ENCODE results near the gene NSMCE3. TPM values are rescaled to one million over a fixed set of nuclear protein-coding genes. Genes with fewer than 3 reads are reported as not detected.

The NSMCE3 gene
- total and polyA plus RNA-seq, 9 of the 15 experiments (the other 6 are each of a cell fraction or from before 2014, with no cell fraction given), result 0.92 to 8.4 (median 5.4) TPM

GRCh38 chr15:29222129-29222853 is 47.3 kb downstream of the NSMCE3 start (continued):
- no peak for TF ChIP-seq ZNF609 (CRISPR knock-in tag; IDR thresholded peaks at IDR 0.05; ENCODE audit: borderline replicate concordance)
- no peak for TF ChIP-seq STAG1 (CRISPR knock-in tag; IDR thresholded peaks at IDR 0.05; ENCODE audit: borderline replicate concordance)
- no peak for TF ChIP-seq BCL6 (CRISPR knock-in tag; IDR thresholded peaks at IDR 0.05)
- no peak for TF ChIP-seq CXXC5 (CRISPR knock-in tag; IDR thresholded peaks at IDR 0.05)
- TF ChIP-seq NCOR1 (IDR thresholded peaks at IDR 0.05), result no peak
- no peak for TF ChIP-seq ZNF740 (CRISPR knock-in tag; IDR thresholded peaks at IDR 0.05)
- TF ChIP-seq ZNF740 (tag; IDR thresholded peaks at IDR 0.05), result no peak
- no peak for TF ChIP-seq BACH1 (tag; IDR thresholded peaks at IDR 0.05)
- TF ChIP-seq CUX1 (CRISPR knock-in tag; IDR thresholded peaks at IDR 0.05), result no peak
- no peak for TF ChIP-seq ZNF124 (CRISPR knock-in tag; IDR thresholded peaks at IDR 0.05)
- TF ChIP-seq ZNF133 (CRISPR knock-in tag; IDR thresholded peaks at IDR 0.05), result no peak
- TF ChIP-seq ZBTB1 (CRISPR knock-in tag; IDR thresholded peaks at IDR 0.05; ENCODE audit: borderline replicate concordance, low read depth), result no peak

Measured in K562 (cell line).